SK-N-SH (cell line): ENCODE results near the gene LBX1. TPM values are rescaled to one million over a fixed set of nuclear protein-coding genes. Genes with fewer than 3 reads are reported as not detected.

Experiments
- CTCF ChIA-PET: fragments of 300-600, 350-600 bp; formaldehyde crosslinking; extraction: SDS; loops from one replicate; lab custom pipeline; 2021; lab: Yijun Ruan, JAX
- POLR2A ChIA-PET: fragments of 350-600 bp; sonication (Branson Sonifier 250); formaldehyde crosslinking; extraction: SDS; loops from one replicate; lab custom pipeline; 2020; ENCODE audit warnings: antibody characterized with exemption, inconsistent platforms; lab: Yijun Ruan, JAX
- DNase-seq: peaks from one replicate; pipeline ENCODE4 v3.0.0; 2012
- H2AFZ ChIP-seq: fragments of 200-600 bp; sonication (generic); 2 replicates; pipeline ENCODE4 v1.8.1; 2016; ENCODE audit warnings: antibody characterized with exemption, mild to moderate bottlenecking, low read depth
- H3F3A ChIP-seq: fragments of 200-600 bp; sonication (generic); replicated peaks from 2 replicates; pipeline ENCODE3; 2016; ENCODE audit warnings: antibody characterized with exemption, mild to moderate bottlenecking; ENCODE audit not compliant: insufficient read depth
- H3K27ac ChIP-seq, 2 experiments: fragments of 200-500 bp in 1 of 2; fragments of 200-600 bp in 1 of 2; sonication (Bioruptor generic) in 1 of 2; sonication (generic), shearing (Covaris generic) in 1 of 2; 2 replicates each; pipeline versions ENCODE4 v1.5.1 to v1.6.1; 2014 to 2016; ENCODE audit warnings: low read depth in 2 of 2, inconsistent platforms in 1 of 2, low read length in 1 of 2, mild to moderate bottlenecking in 1 of 2, mixed read lengths in 1 of 2
- H3K27me3 ChIP-seq: fragments of 200-600 bp; sonication (generic), shearing (Covaris generic); 2 replicates; pipeline ENCODE4 v1.6.1; 2016; ENCODE audit warnings: mixed run types; ENCODE audit not compliant: insufficient read depth
- H3K36me3 ChIP-seq, 2 experiments: fragments of 200-500 bp in 1 of 2; fragments of 200-600 bp in 1 of 2; sonication (Bioruptor generic) in 1 of 2; sonication (generic) in 1 of 2; replicated peaks in 1 of 2; 2 replicates each; pipeline versions ENCODE3 to v1.5.1; 2014 to 2016; ENCODE audit warnings: low read length in 1 of 2, mild to moderate bottlenecking in 1 of 2; ENCODE audit not compliant: insufficient read depth in 2 of 2, control insufficient read depth in 1 of 2
- H3K4me1 ChIP-seq, 2 experiments: fragments of 200-500 bp in 1 of 2; fragments of 200-600 bp in 1 of 2; sonication (Bioruptor generic) in 1 of 2; sonication (generic), shearing (Covaris generic) in 1 of 2; 2 replicates each; pipeline versions ENCODE4 v1.5.1 to v1.6.1; 2014 to 2016; ENCODE audit warnings: low read depth in 1 of 2, low read length in 1 of 2, mixed run types in 1 of 2; ENCODE audit not compliant: insufficient read depth in 2 of 2, control insufficient read depth in 1 of 2
- H3K4me2 ChIP-seq: fragments of 200-600 bp; sonication (generic), shearing (Covaris generic); 2 replicates; pipeline ENCODE4 v1.6.1; 2017; ENCODE audit warnings: mixed run types
- H3K4me3 ChIP-seq, 2 experiments: fragments of 200-500 bp in 1 of 2; fragments of 200-600 bp in 1 of 2; sonication (Bioruptor generic) in 1 of 2; sonication (generic), shearing (Covaris generic) in 1 of 2; 2 replicates each; pipeline versions ENCODE4 v1.5.1 to v1.8.1; 2014 to 2016; ENCODE audit warnings: low read depth in 2 of 2, inconsistent platforms in 1 of 2, low read length in 1 of 2, mild to moderate bottlenecking in 1 of 2, mixed read lengths in 1 of 2, moderate library complexity in 1 of 2
- H3K79me2 ChIP-seq: fragments of 200-600 bp; sonication (generic); 2 replicates; pipeline ENCODE4 v1.8.1; 2017; ENCODE audit warnings: mild to moderate bottlenecking; ENCODE audit not compliant: insufficient read depth
- H3K9ac ChIP-seq: fragments of 200-600 bp; sonication (generic); 2 replicates; pipeline ENCODE4 v1.6.1; 2017; ENCODE audit warnings: mixed run types
- H3K9me2 ChIP-seq: fragments of 200-600 bp; sonication (generic); 2 replicates; pipeline ENCODE4 v1.6.1; 2017; ENCODE audit warnings: mixed run types
- H3K9me3 ChIP-seq: fragments of 200-600 bp; sonication (generic); 2 replicates; pipeline ENCODE4 v1.6.1; 2017; ENCODE audit warnings: mixed run types, mild to moderate bottlenecking, moderate library complexity
- H4K20me1 ChIP-seq: fragments of 200-600 bp; sonication (generic); 2 replicates; pipeline ENCODE4 v1.6.1; 2017; ENCODE audit warnings: mild to moderate bottlenecking, mixed run types; ENCODE audit not compliant: insufficient read depth
- EP300 ChIP-seq, 2 experiments: IDR thresholded peaks; 2 replicates each; pipeline versions ENCODE4 v1.4.0 to v1.6.1; 2012; ENCODE audit warnings: borderline replicate concordance in 1 of 2, low read depth in 1 of 2, low read length in 1 of 2
- FOXM1 ChIP-seq: IDR thresholded peaks from 2 replicates; pipeline ENCODE4 v1.4.0; 2012; ENCODE audit warnings: low read depth, mild to moderate bottlenecking
- MXI1 ChIP-seq: IDR thresholded peaks from 2 replicates; pipeline ENCODE4 v1.6.1; 2012; ENCODE audit warnings: mild to moderate bottlenecking, low read depth, low read length, improper control_type of control experiment
- PBX3 ChIP-seq: IDR thresholded peaks from 2 replicates; pipeline ENCODE4; 2012
- RCOR1 ChIP-seq: fragments of 150-350 bp; IDR thresholded peaks from 2 replicates; pipeline ENCODE4 v1.6.1; 2017; ENCODE audit warnings: antibody characterized with exemption, low read length
- REST ChIP-seq: IDR thresholded peaks from 2 replicates; pipeline ENCODE4 v1.6.1; 2012; ENCODE audit warnings: mild to moderate bottlenecking, low read depth, low read length, moderate library complexity
- TAF1 ChIP-seq: IDR thresholded peaks from 2 replicates; pipeline ENCODE4 v1.6.1; 2012; ENCODE audit warnings: low read depth, mild to moderate bottlenecking, low read length, moderate library complexity, borderline replicate concordance
- USF1 ChIP-seq: IDR thresholded peaks from 2 replicates; pipeline ENCODE4 v1.4.0; 2012; ENCODE audit warnings: low read depth, borderline replicate concordance
- YY1 ChIP-seq: IDR thresholded peaks from 2 replicates; pipeline ENCODE4 v1.4.0; 2012; ENCODE audit warnings: low read depth, mild to moderate bottlenecking
- ZBTB33 ChIP-seq: IDR thresholded peaks from 2 replicates; pipeline ENCODE4 v1.4.0; 2012; ENCODE audit warnings: low read depth, borderline replicate concordance
- WGBS: methylation state at CpG from one replicate; pipeline ENCODE4 v1.1.6; 2017; ENCODE audit warnings: low lambda C conversion rate; 5-methylcytosine and 5-hydroxymethylcytosine counted together
- polyA plus RNA-seq, 3 experiments: library from polyadenylated mRNA; depleted of rRNA; stranded (reverse); fragments of >200 nt; gene quantifications; 2 replicates each; pipeline ENCODE4 v1.2.3, GENCODE V29; 2012

The LBX1 gene
- polyA plus RNA-seq, 1 of the 3 experiments (the other 2 are of a cell fraction) = not detected

- POLR2A ChIA-PET = no interaction called here
- TF ChIP-seq RCOR1 (no peak), FOXM1 (no peak), PBX3 (no peak), USF1 (no peak), MXI1 (no peak), ZBTB33 (no peak), REST (no peak), YY1 (no peak), TAF1 (no peak), EP300 (IDR thresholded peaks at IDR 0.05; ENCODE audit: borderline replicate concordance in 1 of 2, low read depth in 1 of 2, low read length in 1 of 2) (no peak)
- H3K36me3 ChIP-seq = no peaks in the 10 kb centered on the region
- H3K4me1 ChIP-seq = no peaks in the 10 kb centered on the region
- H3F3A ChIP-seq = no peaks in the 10 kb centered on the region
- no peak for DNase-seq
- peaks cover 14% of the 10 kb centered on the region; the same call in 1 of the 2 replicates for H3K27me3 ChIP-seq
- H3K9ac ChIP-seq = no peak overlapping the region
- no peak overlapping the region for H2AFZ ChIP-seq
- H3K9me2 ChIP-seq = no peaks in the 10 kb centered on the region
- no peak overlapping the region for H3K4me3 ChIP-seq
- no peaks in the 10 kb centered on the region for H3K9me3 ChIP-seq
- no peaks in the 10 kb centered on the region for H3K79me2 ChIP-seq
- no peaks in the 10 kb centered on the region for H4K20me1 ChIP-seq
- CTCF ChIA-PET = no interaction called here
- 41% methylated on average over 4 of the region's 4 CpGs for WGBS
- no peak overlapping the region for H3K4me2 ChIP-seq
- no peak overlapping the region for H3K27ac ChIP-seq
These were observed 40.3 kb downstream of the LBX1 start for GRCh38 chr10:101188942-101189341.
